HepG2 (cell line): ENCODE measurements around the gene ROCK1.

Source experiments
- MYC ChIP-seq: sonication (generic); formaldehyde crosslinking; IDR thresholded peaks from 2 replicates; pipeline ENCODE4 v1.9.0; 2021; ENCODE audit warnings: missing genetic modification reagents, borderline replicate concordance
- NFE2L1 ChIP-seq: sonication (generic); formaldehyde crosslinking; IDR thresholded peaks from 2 replicates; pipeline ENCODE4 v1.4.0; 2020; ENCODE audit warnings: missing genetic modification reagents, mild to moderate bottlenecking, borderline replicate concordance
- NFIC ChIP-seq: IDR thresholded peaks from 2 replicates; pipeline ENCODE4 v1.6.1; 2012; ENCODE audit warnings: mild to moderate bottlenecking, low read length, inconsistent platforms
- RBM39 ChIP-seq: fragments of 200-400 bp; formaldehyde crosslinking; IDR thresholded peaks from one replicate; pipeline ENCODE4 v1.6.1; 2018; ENCODE audit warnings: antibody characterized with exemption, mild to moderate bottlenecking, low read depth, low read length; ENCODE audit not compliant: poor library complexity, severe bottlenecking
- RXRB ChIP-seq: IDR thresholded peaks from 2 replicates; pipeline ENCODE4 v1.6.1; 2016; ENCODE audit warnings: borderline replicate concordance, missing genetic modification reagents, missing compliant biosample characterization
- TCF7L2 ChIP-seq: IDR thresholded peaks from 2 replicates; pipeline ENCODE4 v1.6.1; 2011; ENCODE audit warnings: mild to moderate bottlenecking, low read depth, low read length, moderate library complexity
- TEAD3 ChIP-seq: optimal IDR thresholded peaks from 2 replicates; pipeline ENCODE3; 2016; ENCODE audit warnings: borderline replicate concordance
- ZNF253 ChIP-seq: sonication (generic); formaldehyde crosslinking; IDR thresholded peaks from 2 replicates; pipeline ENCODE4 v1.8.0; 2022; ENCODE audit warnings: mild to moderate bottlenecking, missing genetic modification reagents, borderline replicate concordance
- ZNF549 ChIP-seq: sonication (generic); formaldehyde crosslinking; IDR thresholded peaks from 2 replicates; pipeline ENCODE4 v1.5.0; 2020; ENCODE audit warnings: missing genetic modification reagents
- TF ChIP-seq, protein P1 (sequence below): IDR thresholded peaks from 2 replicates; pipeline ENCODE4 v1.6.1; 2016; ENCODE audit warnings: low read depth, missing genetic modification reagents, missing compliant biosample characterization
- TF ChIP-seq, protein P2 (sequence below): IDR thresholded peaks from 2 replicates; pipeline ENCODE4 v1.6.1; 2012; ENCODE audit warnings: low read depth, low read length, improper control_type of control experiment
- TF ChIP-seq, protein P3 (sequence below): sonication (generic); formaldehyde crosslinking; IDR thresholded peaks from 2 replicates; pipeline ENCODE4 v1.5.0; 2020; ENCODE audit warnings: mild to moderate bottlenecking, missing genetic modification reagents, moderate library complexity
- TF ChIP-seq, protein P4 (sequence below): sonication (generic); formaldehyde crosslinking; IDR thresholded peaks from 2 replicates; pipeline ENCODE4 v1.9.0; 2021; ENCODE audit warnings: missing genetic modification reagents, borderline replicate concordance

DNA sequence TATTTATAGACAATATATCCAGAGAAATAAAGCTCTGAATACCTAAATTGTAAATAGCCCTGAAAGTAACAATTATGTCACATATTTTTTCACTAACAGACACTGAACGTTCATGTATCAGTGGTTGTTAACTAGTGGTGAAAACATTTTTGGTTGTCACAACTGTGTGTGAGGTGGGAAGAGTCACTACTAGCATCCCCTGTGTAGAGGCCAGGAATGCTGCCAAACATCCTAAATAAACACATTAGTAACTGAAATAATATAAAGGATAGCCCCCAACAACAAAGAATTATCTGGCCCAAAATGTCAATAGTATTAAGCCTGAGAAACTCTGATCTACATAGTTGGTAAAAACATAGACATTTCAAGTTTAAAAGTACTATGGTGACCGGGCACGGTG lies 64.5 kb downstream of the ROCK1 start:
- TF ChIP-seq ZNF253 (CRISPR knock-in tag) (no peak), TCF7L2 (no peak), RBM39 (no peak), NFE2L1 (CRISPR knock-in tag) (no peak), TEAD3 (CRISPR knock-in tag) (no peak), ZNF549 (CRISPR knock-in tag) (no peak), NFIC (no peak), RXRB (CRISPR knock-in tag) (no peak), MYC (no peak)
- TF ChIP-seq, protein P1, sequence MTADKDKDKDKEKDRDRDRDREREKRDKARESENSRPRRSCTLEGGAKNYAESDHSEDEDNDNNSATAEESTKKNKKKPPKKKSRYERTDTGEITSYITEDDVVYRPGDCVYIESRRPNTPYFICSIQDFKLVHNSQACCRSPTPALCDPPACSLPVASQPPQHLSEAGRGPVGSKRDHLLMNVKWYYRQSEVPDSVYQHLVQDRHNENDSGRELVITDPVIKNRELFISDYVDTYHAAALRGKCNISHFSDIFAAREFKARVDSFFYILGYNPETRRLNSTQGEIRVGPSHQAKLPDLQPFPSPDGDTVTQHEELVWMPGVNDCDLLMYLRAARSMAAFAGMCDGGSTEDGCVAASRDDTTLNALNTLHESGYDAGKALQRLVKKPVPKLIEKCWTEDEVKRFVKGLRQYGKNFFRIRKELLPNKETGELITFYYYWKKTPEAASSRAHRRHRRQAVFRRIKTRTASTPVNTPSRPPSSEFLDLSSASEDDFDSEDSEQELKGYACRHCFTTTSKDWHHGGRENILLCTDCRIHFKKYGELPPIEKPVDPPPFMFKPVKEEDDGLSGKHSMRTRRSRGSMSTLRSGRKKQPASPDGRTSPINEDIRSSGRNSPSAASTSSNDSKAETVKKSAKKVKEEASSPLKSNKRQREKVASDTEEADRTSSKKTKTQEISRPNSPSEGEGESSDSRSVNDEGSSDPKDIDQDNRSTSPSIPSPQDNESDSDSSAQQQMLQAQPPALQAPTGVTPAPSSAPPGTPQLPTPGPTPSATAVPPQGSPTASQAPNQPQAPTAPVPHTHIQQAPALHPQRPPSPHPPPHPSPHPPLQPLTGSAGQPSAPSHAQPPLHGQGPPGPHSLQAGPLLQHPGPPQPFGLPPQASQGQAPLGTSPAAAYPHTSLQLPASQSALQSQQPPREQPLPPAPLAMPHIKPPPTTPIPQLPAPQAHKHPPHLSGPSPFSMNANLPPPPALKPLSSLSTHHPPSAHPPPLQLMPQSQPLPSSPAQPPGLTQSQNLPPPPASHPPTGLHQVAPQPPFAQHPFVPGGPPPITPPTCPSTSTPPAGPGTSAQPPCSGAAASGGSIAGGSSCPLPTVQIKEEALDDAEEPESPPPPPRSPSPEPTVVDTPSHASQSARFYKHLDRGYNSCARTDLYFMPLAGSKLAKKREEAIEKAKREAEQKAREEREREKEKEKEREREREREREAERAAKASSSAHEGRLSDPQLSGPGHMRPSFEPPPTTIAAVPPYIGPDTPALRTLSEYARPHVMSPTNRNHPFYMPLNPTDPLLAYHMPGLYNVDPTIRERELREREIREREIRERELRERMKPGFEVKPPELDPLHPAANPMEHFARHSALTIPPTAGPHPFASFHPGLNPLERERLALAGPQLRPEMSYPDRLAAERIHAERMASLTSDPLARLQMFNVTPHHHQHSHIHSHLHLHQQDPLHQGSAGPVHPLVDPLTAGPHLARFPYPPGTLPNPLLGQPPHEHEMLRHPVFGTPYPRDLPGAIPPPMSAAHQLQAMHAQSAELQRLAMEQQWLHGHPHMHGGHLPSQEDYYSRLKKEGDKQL (CRISPR knock-in tag): no peak
- TF ChIP-seq, protein P2, sequence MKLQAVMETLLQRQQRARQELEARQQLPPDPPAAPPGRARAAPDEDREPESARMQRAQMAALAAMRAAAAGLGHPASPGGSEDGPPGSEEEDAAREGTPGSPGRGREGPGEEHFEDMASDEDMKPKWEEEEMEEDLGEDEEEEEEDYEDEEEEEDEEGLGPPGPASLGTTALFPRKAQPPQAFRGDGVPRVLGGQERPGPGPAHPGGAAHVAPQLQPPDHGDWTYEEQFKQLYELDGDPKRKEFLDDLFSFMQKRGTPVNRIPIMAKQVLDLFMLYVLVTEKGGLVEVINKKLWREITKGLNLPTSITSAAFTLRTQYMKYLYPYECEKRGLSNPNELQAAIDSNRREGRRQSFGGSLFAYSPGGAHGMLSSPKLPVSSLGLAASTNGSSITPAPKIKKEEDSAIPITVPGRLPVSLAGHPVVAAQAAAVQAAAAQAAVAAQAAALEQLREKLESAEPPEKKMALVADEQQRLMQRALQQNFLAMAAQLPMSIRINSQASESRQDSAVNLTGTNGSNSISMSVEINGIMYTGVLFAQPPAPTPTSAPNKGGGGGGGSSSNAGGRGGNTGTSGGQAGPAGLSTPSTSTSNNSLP: no peak
- TF ChIP-seq, protein P3, sequence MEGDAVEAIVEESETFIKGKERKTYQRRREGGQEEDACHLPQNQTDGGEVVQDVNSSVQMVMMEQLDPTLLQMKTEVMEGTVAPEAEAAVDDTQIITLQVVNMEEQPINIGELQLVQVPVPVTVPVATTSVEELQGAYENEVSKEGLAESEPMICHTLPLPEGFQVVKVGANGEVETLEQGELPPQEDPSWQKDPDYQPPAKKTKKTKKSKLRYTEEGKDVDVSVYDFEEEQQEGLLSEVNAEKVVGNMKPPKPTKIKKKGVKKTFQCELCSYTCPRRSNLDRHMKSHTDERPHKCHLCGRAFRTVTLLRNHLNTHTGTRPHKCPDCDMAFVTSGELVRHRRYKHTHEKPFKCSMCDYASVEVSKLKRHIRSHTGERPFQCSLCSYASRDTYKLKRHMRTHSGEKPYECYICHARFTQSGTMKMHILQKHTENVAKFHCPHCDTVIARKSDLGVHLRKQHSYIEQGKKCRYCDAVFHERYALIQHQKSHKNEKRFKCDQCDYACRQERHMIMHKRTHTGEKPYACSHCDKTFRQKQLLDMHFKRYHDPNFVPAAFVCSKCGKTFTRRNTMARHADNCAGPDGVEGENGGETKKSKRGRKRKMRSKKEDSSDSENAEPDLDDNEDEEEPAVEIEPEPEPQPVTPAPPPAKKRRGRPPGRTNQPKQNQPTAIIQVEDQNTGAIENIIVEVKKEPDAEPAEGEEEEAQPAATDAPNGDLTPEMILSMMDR: no peak
- TF ChIP-seq, protein P4, sequence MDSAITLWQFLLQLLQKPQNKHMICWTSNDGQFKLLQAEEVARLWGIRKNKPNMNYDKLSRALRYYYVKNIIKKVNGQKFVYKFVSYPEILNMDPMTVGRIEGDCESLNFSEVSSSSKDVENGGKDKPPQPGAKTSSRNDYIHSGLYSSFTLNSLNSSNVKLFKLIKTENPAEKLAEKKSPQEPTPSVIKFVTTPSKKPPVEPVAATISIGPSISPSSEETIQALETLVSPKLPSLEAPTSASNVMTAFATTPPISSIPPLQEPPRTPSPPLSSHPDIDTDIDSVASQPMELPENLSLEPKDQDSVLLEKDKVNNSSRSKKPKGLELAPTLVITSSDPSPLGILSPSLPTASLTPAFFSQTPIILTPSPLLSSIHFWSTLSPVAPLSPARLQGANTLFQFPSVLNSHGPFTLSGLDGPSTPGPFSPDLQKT (CRISPR knock-in tag): no peak
